ENCODE results near the gene CACNA1I.

The CACNA1I gene

DNA sequence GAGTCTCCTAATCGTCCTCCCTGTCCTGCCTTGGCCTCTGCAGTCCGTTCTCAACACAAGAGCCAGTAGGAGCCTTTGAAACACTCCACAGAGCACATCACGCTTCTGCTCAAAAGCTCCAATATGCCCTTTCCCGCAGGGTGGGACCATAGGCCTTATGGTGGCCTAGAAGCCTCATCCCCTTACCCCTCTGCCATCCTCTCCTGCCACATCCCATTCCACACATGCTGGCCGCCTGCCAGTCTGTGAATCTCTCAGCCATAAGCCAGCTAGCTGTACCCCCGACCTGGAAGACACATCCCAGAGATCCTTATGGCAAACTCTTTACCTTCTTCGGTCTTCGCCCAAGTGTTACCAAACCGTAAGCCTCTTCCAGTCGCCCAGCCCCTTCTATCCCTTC lies 165.2 kb downstream of the CACNA1I start:
- DNase-seq (ENCODE audit: low read depth, low spot score), result no peak

DNA sequence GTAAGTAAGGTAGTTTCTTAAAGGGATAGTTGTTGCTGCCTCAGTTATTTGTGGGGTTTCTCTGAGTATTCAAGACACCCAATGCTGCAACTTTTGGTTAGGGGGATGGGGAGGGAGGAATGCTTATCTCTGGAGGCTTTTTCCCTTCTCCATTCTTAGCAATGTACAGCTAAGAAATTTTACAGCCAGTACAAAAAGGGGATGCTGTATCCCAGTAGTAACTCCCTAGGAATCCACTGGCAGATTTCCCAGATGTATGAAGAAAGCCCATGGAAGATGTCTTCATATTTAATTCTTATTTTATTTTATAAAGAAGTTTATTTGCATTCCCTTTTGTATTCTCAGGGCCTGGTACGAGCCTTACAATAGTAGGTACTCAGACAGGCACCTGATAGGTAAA lies 168.2 kb downstream of the CACNA1I start:
- no peak for DNase-seq (ENCODE audit: low read depth, low spot score)
